Adrenal gland (tissue), 12 donors: ENCODE results near the gene EPHA4. TPM values are rescaled to one million over a fixed set of nuclear protein-coding genes. Genes with fewer than 3 reads are reported as not detected.

Experiments used
- DNase-seq, 7 donors: peaks; one replicate each; pipeline ENCODE4 v3.0.0-alpha.2; 2019 to 2020
- H3K27ac ChIP-seq, 5 donors: fragments of 200-600 bp; sonication (generic) in 4 of 5; 1 replicate in 3 of 5; 2 replicates in 2 of 5; pipeline versions ENCODE4 v1.5.1 to v1.8.0; 2016 to 2020; ENCODE audit warnings: mild to moderate bottlenecking in 1 of 5
- H3K27me3 ChIP-seq: fragments of 200-600 bp; 2 replicates; pipeline ENCODE4 v1.8.0; 2021
- H3K36me3 ChIP-seq, 2 donors: fragments of 200-600 bp; replicated peaks in 1 of 2; 1 replicate in 1 of 2; 2 replicates in 1 of 2; pipeline versions ENCODE4 v1.5.1 to v1.8.0; 2018 to 2022
- H3K4me1 ChIP-seq, 2 donors: fragments of 200-600 bp; replicated peaks in 1 of 2; 1 replicate in 1 of 2; 2 replicates in 1 of 2; pipeline versions ENCODE4 v1.5.1 to v1.8.0; 2018 to 2021
- H3K4me3 ChIP-seq, 4 donors: fragments of 200-600 bp; sonication (generic) in 3 of 4; one replicate each; pipeline ENCODE4 v1.5.1; 2016 to 2018
- H3K9me3 ChIP-seq, 3 donors: fragments of 200-600 bp; sonication (generic) in 1 of 3; replicated peaks in 1 of 3; 1 replicate in 2 of 3; 2 replicates in 1 of 3; pipeline versions ENCODE4 v1.5.1 to v1.8.0; 2016 to 2021
- POLR2A ChIP-seq, 2 donors: fragments of 450-650 bp; IDR thresholded peaks; one replicate each; pipeline ENCODE4 v1.6.1; 2017; ENCODE audit warnings: antibody characterized with exemption in 2 of 2, mild to moderate bottlenecking in 2 of 2, moderate library complexity in 1 of 2
- WGBS, 4 donors: extraction: QIAGEN DNeasy Blood & Tissue Kit in 2 of 4; methylation state at CpG; one replicate each; pipeline versions ENCODE4 v1.1.5 to v1.1.7; 2013 to 2017; 5-methylcytosine and 5-hydroxymethylcytosine counted together
- intact Hi-C, 2 donors: fragments of 100-400 bp; cut with DNase I; formaldehyde crosslinking; loops; one replicate each; pipeline versions ENCODE4 v1.14.1 to v1.15.0; 2022 to 2023
- polyA plus RNA-seq, 3 donors: library from polyadenylated mRNA; stranded (reverse); fragments of 200-250 nt in 2 of 3; fragments of 350-450 nt in 1 of 3; fragmentation: Illumina TruSeq in 1 of 3; extraction: RNeasy Lipid Tissue Mini Kit (QIAGEN cat#74804) in 1 of 3; gene quantifications; one replicate each; pipeline ENCODE4 v1.2.3, GENCODE V29; 2013 to 2014
- total RNA-seq, 9 donors: library from RNA; depleted of rRNA in 4 of 9; stranded (reverse); fragments of >200 nt in 4 of 9; fragments of 120-200 nt in 1 of 9; fragmentation: NEBNext Ultra II Directional in 1 of 9; extraction: Animal tissue kit (Norgen Biotek cat#: 25700) in 1 of 9; gene quantifications; one replicate each; pipeline versions ENCODE4 v1.1.0 to v1.2.4, GENCODE V29; 2013 to 2023
- TF ChIP-seq, protein P1 (sequence below), 6 experiments: fragments of 450-650 bp in 4 of 6; fragments of 200-600 bp in 2 of 6; sonication (generic) in 1 of 6; IDR thresholded peaks; 1 replicate in 5 of 6; 2 replicates in 1 of 6; pipeline versions ENCODE4 v1.5.1 to v1.8.0; 2016 to 2021; ENCODE audit warnings: antibody characterized with exemption in 6 of 6, mild to moderate bottlenecking in 2 of 6, moderate library complexity in 1 of 6
- donor health status: healthy with polysubstance abuse.
- donor health status: Bipolar disorder and iron deficiency.
- donor health status: DM: yes; HTN: yes; CAD: no.
- donor health status: DM: no; HTN: no; CAD: no.
- donor health status: DM: no; HTN: no; CAD: no.
- donor health status: DM: yes; HTN: yes; CAD: no.

EPHA4 gene
- total and polyA plus RNA-seq, 12 donors: 3.0 to 72.9 (median 12.1) TPM

GRCh38 chr2:221495731-221496130, 76.4 kb downstream of the EPHA4 start:
- Histone ChIP-seq H3K4me3 (no peak overlapping the region), H3K9me3 (no peaks in the 10 kb centered on the region), H3K36me3 (no peaks in the 10 kb centered on the region), H3K4me1 (no peaks in the 10 kb centered on the region), H3K27ac (no peak overlapping the region), H3K27me3 (no peaks in the 10 kb centered on the region)
- TF ChIP-seq POLR2A (IDR thresholded peaks at IDR 0.05): no peak
- TF ChIP-seq, protein P1, sequence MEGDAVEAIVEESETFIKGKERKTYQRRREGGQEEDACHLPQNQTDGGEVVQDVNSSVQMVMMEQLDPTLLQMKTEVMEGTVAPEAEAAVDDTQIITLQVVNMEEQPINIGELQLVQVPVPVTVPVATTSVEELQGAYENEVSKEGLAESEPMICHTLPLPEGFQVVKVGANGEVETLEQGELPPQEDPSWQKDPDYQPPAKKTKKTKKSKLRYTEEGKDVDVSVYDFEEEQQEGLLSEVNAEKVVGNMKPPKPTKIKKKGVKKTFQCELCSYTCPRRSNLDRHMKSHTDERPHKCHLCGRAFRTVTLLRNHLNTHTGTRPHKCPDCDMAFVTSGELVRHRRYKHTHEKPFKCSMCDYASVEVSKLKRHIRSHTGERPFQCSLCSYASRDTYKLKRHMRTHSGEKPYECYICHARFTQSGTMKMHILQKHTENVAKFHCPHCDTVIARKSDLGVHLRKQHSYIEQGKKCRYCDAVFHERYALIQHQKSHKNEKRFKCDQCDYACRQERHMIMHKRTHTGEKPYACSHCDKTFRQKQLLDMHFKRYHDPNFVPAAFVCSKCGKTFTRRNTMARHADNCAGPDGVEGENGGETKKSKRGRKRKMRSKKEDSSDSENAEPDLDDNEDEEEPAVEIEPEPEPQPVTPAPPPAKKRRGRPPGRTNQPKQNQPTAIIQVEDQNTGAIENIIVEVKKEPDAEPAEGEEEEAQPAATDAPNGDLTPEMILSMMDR (IDR thresholded peaks at IDR 0.05): no peak
- WGBS, 4 donors: 95 to 97% (median 95%) methylated on average over 4 of the region's 4 CpGs
- no peak for DNase-seq
- intact Hi-C loops: no loop called here

DNA sequence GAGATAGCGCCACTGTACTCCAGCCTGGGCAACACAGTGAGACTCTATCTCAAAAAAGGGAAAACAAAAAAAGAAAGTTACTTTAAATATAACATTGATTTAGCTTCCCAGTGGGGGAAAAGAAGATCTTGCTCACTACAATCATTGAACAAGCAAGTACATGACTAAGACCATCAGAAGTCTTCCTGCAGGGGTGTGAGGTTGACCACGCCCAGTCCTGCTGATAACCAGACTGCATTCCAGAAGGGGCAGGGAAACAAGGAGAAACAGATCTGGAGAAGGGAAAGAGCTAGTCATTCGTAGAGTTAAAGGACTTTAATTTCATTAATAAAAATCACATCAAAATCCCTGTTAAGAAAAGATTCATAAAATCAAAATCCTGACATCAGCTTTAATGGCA, 77.5 kb downstream of the EPHA4 start:
- DNase-seq: no peak
- Histone ChIP-seq H3K27me3 (no peaks in the 10 kb centered on the region), H3K27ac (no peak overlapping the region), H3K4me1 (no peaks in the 10 kb centered on the region), H3K9me3 (no peaks in the 10 kb centered on the region), H3K4me3 (no peak overlapping the region), H3K36me3 (no peaks in the 10 kb centered on the region)
- intact Hi-C loops: no loop called here
- 78 to 96% (median 95%) methylated on average over 3 of the region's 3 CpGs for WGBS, 4 donors
- no peak for TF ChIP-seq POLR2A (IDR thresholded peaks at IDR 0.05)
- TF ChIP-seq, protein P1 (IDR thresholded peaks at IDR 0.05): no peak

DNA sequence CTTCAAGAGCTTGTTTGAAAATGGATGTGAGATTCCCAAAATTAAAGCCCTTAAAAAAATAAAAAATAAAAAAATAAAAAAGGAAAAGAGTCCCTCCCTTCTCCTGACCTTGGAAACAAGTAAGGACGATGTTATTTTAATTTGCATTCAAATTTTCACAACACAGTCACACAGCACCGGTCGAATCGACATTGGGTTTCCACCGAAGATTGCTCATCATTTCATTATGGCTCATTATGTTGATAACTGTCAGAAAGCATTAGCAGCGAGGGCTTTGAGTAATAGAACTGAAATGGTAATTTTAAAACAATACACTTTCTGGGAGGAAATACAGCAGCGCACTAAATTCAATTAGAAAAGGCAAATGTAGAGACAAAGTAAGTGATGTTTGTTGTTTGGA, 78.7 kb downstream of the EPHA4 start:
- no peak for DNase-seq
- no peak for TF ChIP-seq POLR2A (IDR thresholded peaks at IDR 0.05)
- TF ChIP-seq, protein P1 (IDR thresholded peaks at IDR 0.05): no peak
- Histone ChIP-seq H3K36me3 (no peaks in the 10 kb centered on the region), H3K27ac (no peak overlapping the region), H3K4me1 (no peaks in the 10 kb centered on the region), H3K27me3 (no peaks in the 10 kb centered on the region), H3K4me3 (no peak overlapping the region), H3K9me3 (no peaks in the 10 kb centered on the region)
- 79 to 91% (median 88%) methylated on average over 7 of the region's 7 CpGs for WGBS, 4 donors
- intact Hi-C loops: no loop called here

DNA sequence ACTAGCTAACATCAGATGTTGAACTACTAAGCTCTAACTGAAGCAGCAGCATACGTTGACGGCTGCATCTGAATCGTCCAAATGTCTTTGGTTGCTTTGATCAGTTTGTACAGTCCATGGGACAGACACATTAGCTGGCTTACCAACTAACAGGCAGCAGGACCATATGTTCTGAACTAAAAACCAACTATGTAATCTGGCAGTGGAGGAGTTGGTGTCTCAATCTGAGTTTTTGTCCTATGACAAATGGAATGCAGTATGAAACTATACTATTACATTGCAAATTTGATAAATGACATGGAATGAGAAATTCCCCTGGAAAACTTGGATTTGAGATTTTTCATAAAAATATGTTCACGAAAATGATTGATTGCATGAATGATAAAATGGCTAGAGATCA, 79.5 kb downstream of the EPHA4 start:
- WGBS, 4 donors: 87 to 92% (median 91%) methylated on average over 4 of the region's 4 CpGs
- intact Hi-C loops: no loop called here
- Histone ChIP-seq H3K4me1 (no peaks in the 10 kb centered on the region), H3K27me3 (no peaks in the 10 kb centered on the region), H3K36me3 (no peaks in the 10 kb centered on the region), H3K27ac (no peak overlapping the region), H3K9me3 (no peaks in the 10 kb centered on the region), H3K4me3 (no peak overlapping the region)
- TF ChIP-seq POLR2A (IDR thresholded peaks at IDR 0.05): no peak
- TF ChIP-seq, protein P1 (IDR thresholded peaks at IDR 0.05): no peak
- no peak for DNase-seq
